A549 (cell line): ENCODE results near the gene ADIPOQ. TPM values are rescaled to one million over a fixed set of nuclear protein-coding genes. Genes with fewer than 3 reads are reported as not detected.

Experiments
- ATAC-seq, 2 experiments: fragments of 200-7000 bp in 1 of 2; fragments of >200 bp in 1 of 2; cut with Nextera tagmentation in 1 of 2; cut with Tn5 transposase in 1 of 2; 3 replicates each; pipeline versions ENCODE4 v1.8.0 to v1.9.1; 2018 to 2020; ENCODE audit warnings: mild to moderate bottlenecking in 1 of 2, moderate library complexity in 1 of 2
- CTCF ChIA-PET: fragments of 300-600 bp; sonication (Branson Sonifier 250); formaldehyde crosslinking; extraction: SDS; loops from one replicate; lab custom pipeline; 2021; ENCODE audit warnings: antibody characterized with exemption, inconsistent platforms; lab: Yijun Ruan, JAX
- POLR2A ChIA-PET: fragments of 350-600 bp; formaldehyde crosslinking; extraction: SDS; loops from one replicate; lab custom pipeline; 2021; ENCODE audit warnings: antibody characterized with exemption, inconsistent platforms; lab: Yijun Ruan, JAX
- DNase-seq, 2 experiments: peaks; one replicate each; pipeline versions ENCODE4 v3.0.0 to v3.0.0-alpha.2; 2011 to 2016; ENCODE audit warnings: low read depth in 1 of 2, low spot score in 1 of 2
- FAIRE-seq: peaks from 2 replicates; lab custom pipeline; 2011; peaks lifted over from hg19 to GRCh38; lab: Jason Lieb, UNC
- H3K27ac ChIP-seq, 2 experiments: fragments of >200 bp; sonication (Bioruptor Twin); formaldehyde crosslinking; 3 replicates each; pipeline ENCODE4 v1.5.1; 2016 to 2017
- H3K4me1 ChIP-seq: fragments of >200 bp; sonication (Bioruptor Twin); formaldehyde crosslinking; 3 replicates; pipeline ENCODE4 v1.6.1; 2016
- H3K4me2 ChIP-seq: fragments of >200 bp; sonication (Bioruptor Twin); formaldehyde crosslinking; 3 replicates; pipeline ENCODE4 v1.6.1; 2016
- H3K4me3 ChIP-seq: fragments of >200 bp; sonication (Bioruptor Twin); formaldehyde crosslinking; 3 replicates; pipeline ENCODE4 v1.5.1; 2016
- H3K9me3 ChIP-seq: fragments of >200 bp; sonication (Bioruptor Twin); formaldehyde crosslinking; 3 replicates; pipeline ENCODE4 v1.6.1; 2016
- CHD4 ChIP-seq: fragments of 200-600 bp; sonication (generic); IDR thresholded peaks from 2 replicates; pipeline ENCODE4 v1.6.1; 2016; ENCODE audit warnings: antibody characterized with exemption, mild to moderate bottlenecking, borderline replicate concordance
- E2F6 ChIP-seq: IDR thresholded peaks from 2 replicates; pipeline ENCODE4 v1.6.1; 2012; ENCODE audit warnings: low read depth, borderline replicate concordance
- HOXB13 ChIP-seq: fragments of 250-450 bp; sonication (Bioruptor Pico); IDR thresholded peaks from 2 replicates; pipeline ENCODE4 v1.5.0; 2020; ENCODE audit warnings: low read depth, mild to moderate bottlenecking, moderate library complexity
- HOXB5 ChIP-seq: fragments of 250-450 bp; sonication (Bioruptor Pico); IDR thresholded peaks from 2 replicates; pipeline ENCODE4 v1.5.0; 2020; ENCODE audit warnings: mild to moderate bottlenecking, moderate library complexity
- JUN ChIP-seq, 2 experiments: fragments of >200 bp; sonication (Bioruptor Twin); formaldehyde crosslinking; IDR thresholded peaks; 2 replicates in 1 of 2; 3 replicates in 1 of 2; pipeline ENCODE4 v1.6.1; 2016 to 2017
- KDM1A ChIP-seq: fragments of 200-600 bp; sonication (generic); IDR thresholded peaks from 2 replicates; pipeline ENCODE4 v1.6.1; 2016; ENCODE audit warnings: low read depth, mild to moderate bottlenecking
- KDM5A ChIP-seq: fragments of 200-600 bp; sonication (generic); IDR thresholded peaks from 2 replicates; pipeline ENCODE4 v1.6.1; 2016; ENCODE audit warnings: antibody characterized with exemption, mild to moderate bottlenecking
- MAX ChIP-seq: IDR thresholded peaks from 2 replicates; pipeline ENCODE4 v1.6.1; 2012
- PHF8 ChIP-seq: fragments of 200-600 bp; sonication (generic); IDR thresholded peaks from 2 replicates; pipeline ENCODE4 v1.6.1; 2016; ENCODE audit warnings: low read depth, mild to moderate bottlenecking, antibody characterized with exemption, moderate library complexity, borderline replicate concordance
- RAD21 ChIP-seq, 2 experiments: fragments of >200 bp in 1 of 2; sonication (Bioruptor Twin) in 1 of 2; formaldehyde crosslinking in 1 of 2; IDR thresholded peaks in 1 of 2; conservative IDR thresholded peaks in 1 of 2; 2 replicates in 1 of 2; 3 replicates in 1 of 2; pipeline ENCODE4 v1.6.1; 2012 to 2018; ENCODE audit warnings: inconsistent platforms in 1 of 2
- RARB ChIP-seq: fragments of 250-450 bp; sonication (Bioruptor Pico); IDR thresholded peaks from 2 replicates; pipeline ENCODE4 v1.8.0; 2021; ENCODE audit warnings: mild to moderate bottlenecking, moderate library complexity
- SREBF2 ChIP-seq: fragments of 450-650 bp; IDR thresholded peaks from 2 replicates; pipeline ENCODE4 v1.6.1; 2014; ENCODE audit warnings: mild to moderate bottlenecking, moderate library complexity
- TP53 ChIP-seq: fragments of 250-450 bp; sonication (Bioruptor Pico); IDR thresholded peaks from 2 replicates; pipeline ENCODE4 v1.5.0; 2021; ENCODE audit warnings: mild to moderate bottlenecking, moderate library complexity
- WGBS: methylation state at CpG from one replicate; pipeline ENCODE4 v1.1.6; 2017; ENCODE audit errors: missing lambda C conversion rate; 5-methylcytosine and 5-hydroxymethylcytosine counted together
- polyA plus RNA-seq, 4 experiments: library from polyadenylated mRNA; depleted of rRNA in 3 of 4; stranded (reverse); fragments of >200 nt; fragmentation: RNase III in 1 of 4; extraction: RNeasy Plus Mini Kit Qiagen cat#74134 plus additional on column Dnase treatment in 1 of 4; gene quantifications; 2 replicates in 3 of 4; 3 replicates in 1 of 4; pipeline ENCODE4 v1.2.3, GENCODE V29; 2011 to 2017

ADIPOQ gene
- polyA plus RNA-seq, 2 of the 4 experiments (the other 2 are of a cell fraction): not detected

GRCh38 chr3:186825294-186825821, 17.2 kb upstream of the ADIPOQ start:
- TF ChIP-seq CHD4: no peak
- DNase-seq (no peak), FAIRE-seq (no peak), ATAC-seq (no peak)
- H3K27ac ChIP-seq: no peak overlapping the region
- H3K4me1 ChIP-seq: peaks cover 10% of the 10 kb centered on the region; the same call in 1 of the 3 replicates
- H3K9me3 ChIP-seq: no peaks in the 10 kb centered on the region
- no peak overlapping the region for H3K4me2 ChIP-seq
- H3K4me3 ChIP-seq: no peak overlapping the region
- 90% methylated on average over 19 of the region's 23 CpGs for WGBS
- POLR2A ChIA-PET: no interaction called here
- CTCF ChIA-PET: interaction anchor here (0.5 to 2.2 kb wide), 2 partner anchors 150 to 210 kb away, joined by 3 to 11 read pairs; no protein-coding TSS in a partner anchor

- CTCF ChIA-PET: interaction anchor here (2.2 kb wide), 1 partner anchor 211 kb away, joined by 11 read pairs; no protein-coding TSS in a partner anchor
- no peak overlapping the region; the same call in 2 of the 3 replicates for H3K4me3 ChIP-seq
- FAIRE-seq: no peak
- TF ChIP-seq SREBF2 (no peak), PHF8 (no peak), MAX (no peak), RARB (CRISPR knock-in tag) (no peak), E2F6 (no peak), CHD4 (no peak), RAD21 (conservative IDR thresholded peaks at IDR 0.05 in 1 of 2, IDR thresholded peaks at IDR 0.05 in 1 of 2) (no peak), TP53 (no peak), HOXB5 (CRISPR knock-in tag) (no peak), KDM5A (no peak), HOXB13 (CRISPR knock-in tag) (no peak), KDM1A (no peak), JUN (IDR thresholded peaks at IDR 0.05) (no peak)
- TF ChIP-seq, all 56 proteins: peak for 0
- ATAC-seq (no peak), DNase-seq (no peak)
- peaks cover 10% of the 10 kb centered on the region; the same call in 1 of the 3 replicates for H3K4me1 ChIP-seq
- no peaks in the 10 kb centered on the region for H3K9me3 ChIP-seq
- peak overlapping the region; percentile 73 for H3K4me2 ChIP-seq
- H3K27ac ChIP-seq: peak overlapping the region in 1 of 2 experiments; percentile 99; a peak in 2 of 6 replicates
- 87% methylated on average over 9 of the region's 11 CpGs for WGBS
- POLR2A ChIA-PET: no interaction called here
Observed at GRCh38 chr3:186825872-186826409, 16.6 kb upstream of the ADIPOQ start.

GRCh38 chr3:186826410-186826975, 16.0 kb upstream of the ADIPOQ start:
- peak overlapping the region; percentile 86 to 99 for H3K27ac ChIP-seq
- no peak for TF ChIP-seq SREBF2
- TF ChIP-seq MAX: peak; percentile 21; the same call in 1 of the 2 replicates

More at GRCh38 chr3:186826410-186826975, 16.0 kb upstream of the ADIPOQ start:
- peak overlapping the region; percentile 73 for H3K4me2 ChIP-seq
- peaks cover 10% of the 10 kb centered on the region; the same call in 1 of the 3 replicates for H3K4me1 ChIP-seq
- DNase-seq (no peak), FAIRE-seq (no peak), ATAC-seq (peak; percentile 33 to 39)
- CTCF ChIA-PET: interaction anchor here (0.6 to 2.0 kb wide), 3 partner anchors 17 to 688 kb away, joined by 5 read pairs; no protein-coding TSS in a partner anchor
- H3K4me3 ChIP-seq: peak overlapping the region; percentile 70
- 59% methylated on average over 5 of the region's 14 CpGs for WGBS
- H3K9me3 ChIP-seq: no peaks in the 10 kb centered on the region
- POLR2A ChIA-PET: interaction anchor here (1.5 to 1.6 kb wide), 2 partner anchors 18 to 43 kb away, joined by 3 to 11 read pairs; partner anchors contain the start of gene EIF4A2
